ENCODE measurements around the gene PSMG4.

- no peak for TF ChIP-seq MAX (IDR thresholded peaks at IDR 0.05; ENCODE audit: low read depth, low read length)
- no peak for TF ChIP-seq CTCF (IDR thresholded peaks at IDR 0.05; ENCODE audit: low read depth, low read length)
- no peak for TF ChIP-seq POLR2A (IDR thresholded peaks at IDR 0.05; ENCODE audit: extremely low read depth, insufficient read length)
Observed at GRCh38 chr6:3278691-3279090, 19.9 kb downstream of the PSMG4 start.

All from NB4 (cell line).